Measurements from ENCODE around the gene GPR84. TPM values are rescaled to one million over a fixed set of nuclear protein-coding genes. Genes with fewer than 3 reads are reported as not detected.

The GPR84 gene
- total RNA-seq, 1 donor from 2014 or later, result 0.65 TPM

DNA sequence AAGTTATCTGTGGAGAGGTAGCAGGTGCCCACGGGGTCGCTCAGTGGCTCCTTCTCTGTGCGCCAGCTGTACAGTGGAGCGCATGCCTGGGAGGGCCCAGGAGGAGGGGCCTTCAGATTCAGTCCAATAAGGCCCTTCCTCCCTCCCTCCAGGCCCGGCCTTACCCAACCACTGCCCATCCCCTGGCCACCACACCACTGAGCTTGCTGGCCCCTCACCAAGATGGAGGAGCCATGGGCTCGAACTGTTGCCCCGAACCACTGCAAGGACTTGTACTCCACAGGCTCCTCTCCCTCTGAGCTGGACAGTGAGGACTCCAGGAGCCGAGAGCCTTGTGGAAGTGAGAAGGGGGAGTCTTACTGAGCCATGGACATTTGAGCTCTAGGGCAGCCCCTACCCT is 45.0 kb upstream of the GPR84 start:
- H3K36me3 ChIP-seq, result peaks cover 72% of the 10 kb centered on the region
- intact Hi-C loops (cut with DNase I), result no loop called here
- H3K4me3 ChIP-seq, result no peak overlapping the region
- ATAC-seq, result no peak
- no peaks in the 10 kb centered on the region for H3K27me3 ChIP-seq (ENCODE audit: low read depth)
- no peak overlapping the region for H3K27ac ChIP-seq
- peaks cover 74% of the 10 kb centered on the region for H3K4me1 ChIP-seq
- no peak for DNase-seq
- TF ChIP-seq CTCF (IDR thresholded peaks at IDR 0.05), result no peak
- no peaks in the 10 kb centered on the region for H3K9me3 ChIP-seq

DNA sequence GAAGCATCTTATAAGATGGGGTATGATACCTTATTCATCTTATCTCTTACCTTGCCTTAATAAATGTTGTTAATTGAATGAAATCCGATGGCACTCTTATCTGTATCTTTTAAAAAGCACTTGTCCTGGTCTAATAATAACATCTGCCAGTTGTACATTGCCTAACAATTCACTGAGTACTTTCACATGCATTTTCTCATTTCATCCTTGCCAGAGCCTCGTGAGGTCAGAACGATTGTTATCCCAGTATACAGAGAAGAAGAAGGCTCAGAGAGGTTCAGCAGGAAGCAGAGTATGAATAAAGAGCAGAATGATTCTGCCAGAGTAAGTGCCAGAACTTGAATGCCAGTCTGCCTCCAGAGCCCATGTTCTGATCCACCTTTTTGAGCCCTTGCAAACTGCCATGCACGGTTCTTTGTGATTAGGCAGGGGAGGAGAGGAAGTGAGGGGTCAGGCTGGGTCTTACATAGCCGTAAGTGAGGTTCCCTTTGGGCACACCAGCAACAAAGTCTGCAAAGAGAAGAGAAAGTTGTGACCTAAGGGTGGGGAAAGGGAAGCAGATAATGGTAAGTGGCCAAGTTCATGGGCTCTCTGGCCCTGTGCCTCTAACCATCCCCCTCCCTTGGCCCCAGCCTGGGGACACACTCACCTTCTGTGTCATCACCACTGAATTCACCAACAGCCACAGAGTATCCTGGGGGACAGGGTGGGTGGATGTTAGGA is 43.1 kb upstream of the GPR84 start:
- H3K27ac ChIP-seq, result no peak overlapping the region

GRCh38 chr12:54405573-54405972 is 41.3 kb upstream of the GPR84 start:
- no peak overlapping the region for H3K27ac ChIP-seq
- TF ChIP-seq CTCF (IDR thresholded peaks at IDR 0.05), result no peak
- ATAC-seq (no peak), DNase-seq (no peak)
- intact Hi-C loops (cut with DNase I), result no loop called here
- H3K4me1 ChIP-seq, result peaks cover 43% of the 10 kb centered on the region
- no peaks in the 10 kb centered on the region for H3K27me3 ChIP-seq (ENCODE audit: low read depth)
- H3K4me3 ChIP-seq, result no peak overlapping the region
- H3K9me3 ChIP-seq, result no peaks in the 10 kb centered on the region
- H3K36me3 ChIP-seq, result peaks cover 95% of the 10 kb centered on the region

More for the DNA sequence above, 43.1 kb upstream of the GPR84 start:
- no peaks in the 10 kb centered on the region for H3K9me3 ChIP-seq
- H3K4me1 ChIP-seq, result peaks cover 61% of the 10 kb centered on the region
- H3K4me3 ChIP-seq, result no peak overlapping the region
- no peaks in the 10 kb centered on the region for H3K27me3 ChIP-seq (ENCODE audit: low read depth)
- no peak for TF ChIP-seq CTCF (IDR thresholded peaks at IDR 0.05)
- intact Hi-C loops (cut with DNase I), result no loop called here
- DNase-seq, result no peak
- peaks cover 91% of the 10 kb centered on the region for H3K36me3 ChIP-seq
- peak; percentile 28 to 31 for ATAC-seq

GRCh38 chr12:54405106-54405505 is 40.8 kb upstream of the GPR84 start:
- peaks cover 100% of the 10 kb centered on the region for H3K36me3 ChIP-seq
- intact Hi-C loops (cut with DNase I), result no loop called here
- no peaks in the 10 kb centered on the region for H3K27me3 ChIP-seq (ENCODE audit: low read depth)
- H3K27ac ChIP-seq, result no peak overlapping the region
- no peak for TF ChIP-seq CTCF (IDR thresholded peaks at IDR 0.05)
- peaks cover 39% of the 10 kb centered on the region for H3K4me1 ChIP-seq
- DNase-seq (no peak), ATAC-seq (no peak)
- no peak overlapping the region for H3K4me3 ChIP-seq
- no peaks in the 10 kb centered on the region for H3K9me3 ChIP-seq

DNA sequence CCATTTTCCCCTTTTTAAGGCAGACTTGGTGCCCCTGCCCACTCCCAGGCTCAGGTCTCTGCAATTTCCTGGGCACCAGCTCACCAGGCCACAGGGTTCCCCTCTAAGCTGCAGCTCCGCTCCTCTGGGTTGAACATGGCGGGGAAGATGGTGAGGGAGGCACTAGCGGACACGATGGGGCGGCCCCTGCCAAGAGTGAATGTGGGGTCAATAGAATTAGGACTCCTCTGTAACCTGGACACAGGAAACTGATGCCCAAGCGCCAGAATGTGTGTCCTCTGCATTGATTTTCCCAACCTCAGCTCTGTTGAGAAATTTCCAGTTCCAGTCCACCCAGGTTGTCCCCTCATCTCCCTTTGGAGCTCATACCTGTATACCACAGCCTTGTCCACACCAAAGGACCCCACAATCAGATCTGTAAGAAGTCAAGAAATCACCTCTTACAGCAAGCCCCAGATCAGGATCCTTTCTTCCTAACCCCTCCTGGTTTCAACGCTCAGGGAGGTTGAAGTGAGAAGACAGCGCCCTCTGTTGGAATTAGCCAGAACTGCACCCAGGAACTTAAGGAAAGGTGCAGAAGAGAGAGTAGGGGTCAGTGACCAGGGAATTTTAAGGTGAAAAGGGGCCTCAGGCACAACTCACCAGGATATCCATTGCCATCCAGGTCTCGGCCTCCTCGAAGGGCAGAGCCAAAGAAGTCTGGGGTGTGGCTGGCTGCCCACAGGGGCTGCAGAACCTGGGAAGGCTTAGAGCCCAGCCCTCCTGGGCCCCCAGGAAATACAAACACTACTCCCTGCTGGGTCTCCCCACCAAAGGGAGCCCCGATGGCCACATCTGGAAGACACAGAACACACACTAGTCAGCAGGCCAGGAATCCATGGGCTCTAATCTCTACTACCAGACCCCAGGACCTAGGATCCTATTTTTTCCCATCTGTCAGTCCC is 40.0 kb upstream of the GPR84 start:
- Histone ChIP-seq H3K4me3 (no peak overlapping the region), H3K27me3 (ENCODE audit: low read depth) (no peaks in the 10 kb centered on the region), H3K27ac (peak overlapping the region; percentile 10), H3K4me1 (peaks cover 38% of the 10 kb centered on the region), H3K9me3 (no peaks in the 10 kb centered on the region), H3K36me3 (peaks cover 100% of the 10 kb centered on the region)
- intact Hi-C loops (cut with DNase I), result loop anchor here (5.0 kb wide), 1 partner anchor 33 kb away; no protein-coding TSS in a partner anchor
- ATAC-seq (peak; percentile 20 to 29), DNase-seq (no peak)
- TF ChIP-seq CTCF (IDR thresholded peaks at IDR 0.05), result peak; percentile 93
